ENCODE data around the gene GNAQ.

GRCh38 chr9:78030296-78030552, 1.4 kb downstream of the GNAQ start:
- TF ChIP-seq SRF (IDR thresholded peaks at IDR 0.05; ENCODE audit: low read depth, low read length) (no peak), KDM1A (CRISPR knock-in tag; IDR thresholded peaks at IDR 0.05) (no peak), ZNF350 (CRISPR knock-in tag; IDR thresholded peaks at IDR 0.05; ENCODE audit: borderline replicate concordance, low read depth) (no peak), POLR2AphosphoS5 (IDR thresholded peaks at IDR 0.05; ENCODE audit: low read depth, low read length) (no peak)

Measured in HepG2 (cell line).